OCI-LY7 (cell line): Measurements from ENCODE around the gene CDX1. TPM values are rescaled to one million over a fixed set of nuclear protein-coding genes. Genes with fewer than 3 reads are reported as not detected.

Experiments used
- Bru-seq: library from RNA; stranded (reverse); fragments of 400-500 nt; gene quantifications from one replicate; lab custom pipeline; 2021; lab: Mats Ljungman, UMichigan
- BruChase-seq, 2 experiments: library from RNA; stranded (reverse); fragments of 400-500 nt; gene quantifications; one replicate each; lab custom pipeline; 2021; lab: Mats Ljungman, UMichigan
- BruUV-seq: library from RNA; stranded (reverse); fragments of 400-500 nt; replicated peaks from 2 replicates; lab custom pipeline; 2021; lab: Mats Ljungman, UMichigan
- CTCF ChIA-PET: fragments of 300-600 bp; sonication (Branson Sonifier 250); formaldehyde crosslinking; loops from one replicate; lab custom pipeline; 2022; ENCODE audit warnings: antibody characterized with exemption; ENCODE audit not compliant: unreplicated experiment; lab: Charles Lee
- POLR2A ChIA-PET: fragments of 300-600 bp; sonication (Branson Sonifier 250); formaldehyde crosslinking; loops from one replicate; lab custom pipeline; 2022; ENCODE audit warnings: antibody characterized with exemption; lab: Charles Lee
- DNase-seq: peaks from one replicate; pipeline ENCODE4 v3.0.0-alpha.2; 2015; ENCODE audit warnings: low spot score
- H2AFZ ChIP-seq: fragments of 200-600 bp; sonication (generic), shearing (Covaris generic); 2 replicates; pipeline ENCODE4 v1.6.1; 2014; ENCODE audit warnings: mild to moderate bottlenecking, antibody characterized with exemption, low read length, moderate library complexity
- H3K27ac ChIP-seq: fragments of 200-600 bp; sonication (generic); 2 replicates; pipeline ENCODE4 v1.5.1; 2014; ENCODE audit warnings: mixed run types, low read depth, mild to moderate bottlenecking, moderate library complexity, low read length, inconsistent platforms; ENCODE audit not compliant: poor library complexity, severe bottlenecking
- H3K36me3 ChIP-seq: fragments of 200-600 bp; sonication (generic); 2 replicates; pipeline ENCODE4 v1.6.1; 2014; ENCODE audit warnings: mild to moderate bottlenecking, antibody characterized with exemption, low read length, moderate library complexity, mixed read lengths; ENCODE audit not compliant: insufficient read depth
- H3K4me1 ChIP-seq: fragments of 200-600 bp; sonication (generic); 2 replicates; pipeline ENCODE4 v1.5.1; 2014; ENCODE audit warnings: mild to moderate bottlenecking, low read length; ENCODE audit not compliant: insufficient read depth, poor library complexity, severe bottlenecking
- H3K4me2 ChIP-seq: fragments of 200-600 bp; sonication (generic); 2 replicates; pipeline ENCODE4 v1.6.1; 2014; ENCODE audit warnings: mild to moderate bottlenecking, low read length
- H3K4me3 ChIP-seq: fragments of 200-600 bp; sonication (generic); 2 replicates; pipeline ENCODE4 v1.5.1; 2014; ENCODE audit warnings: mild to moderate bottlenecking, low read depth, low read length; ENCODE audit not compliant: poor library complexity, severe bottlenecking
- H3K79me2 ChIP-seq: fragments of 200-600 bp; sonication (generic); 2 replicates; pipeline ENCODE4 v1.6.1; 2016; ENCODE audit warnings: low read depth, mild to moderate bottlenecking, low read length, moderate library complexity, mixed read lengths; ENCODE audit not compliant: insufficient read depth
- H3K9me2 ChIP-seq: fragments of 200-600 bp; sonication (generic); 2 replicates; pipeline ENCODE4 v1.6.1; 2016; ENCODE audit warnings: mild to moderate bottlenecking, low read length, mixed read lengths; ENCODE audit not compliant: insufficient read depth
- H3K9me3 ChIP-seq: fragments of 200-600 bp; sonication (generic); 2 replicates; pipeline ENCODE4 v1.6.1; 2014; ENCODE audit warnings: mild to moderate bottlenecking, mixed run types, low read length, mixed read lengths
- H4K20me1 ChIP-seq: fragments of 200-600 bp; sonication (generic); 2 replicates; pipeline ENCODE4 v1.6.1; 2014; ENCODE audit warnings: mild to moderate bottlenecking, antibody characterized with exemption, low read length, moderate library complexity, mixed read lengths; ENCODE audit not compliant: insufficient read depth
- EZH2phosphoT487 ChIP-seq: fragments of 200-600 bp; sonication (generic); IDR thresholded peaks from 2 replicates; pipeline ENCODE4 v1.6.1; 2018; ENCODE audit warnings: low read depth, borderline replicate concordance, mild to moderate bottlenecking, mixed run types, antibody characterized with exemption, low read length, moderate library complexity, mixed read lengths
- intact Hi-C: fragments of 100-400 bp; cut with micrococcal nuclease; formaldehyde crosslinking; loops from one replicate; pipeline ENCODE4 v1.10.0; 2022; ENCODE audit not compliant: unreplicated experiment
- long read RNA-seq: library from polyadenylated mRNA; stranded (forward); transcript quantifications from one replicate; pipeline ENCODE4 v2.0.0, GENCODE V29; 2022
- total RNA-seq, 2 experiments: library from RNA; depleted of rRNA in 1 of 2; stranded (reverse); fragments of >200 nt in 1 of 2; shearing (Covaris generic) in 1 of 2; gene quantifications; 2 replicates each; pipeline ENCODE4 v1.2.3, GENCODE V29; 2014 to 2022
- TF ChIP-seq, protein P1 (sequence below): fragments of 200-600 bp; sonication (generic); conservative IDR thresholded peaks from 2 replicates; pipeline ENCODE4 v1.5.1; 2014; ENCODE audit warnings: mild to moderate bottlenecking, antibody characterized with exemption, low read length, moderate library complexity, mixed read lengths

CDX1 gene
- total RNA-seq (2014; rRNA removed; shearing (Covaris generic)), result not detected in 2 replicates
- total RNA-seq (2022), result not detected in 2 replicates
- not detected for Bru-seq, nascent RNA
- BruChase-seq, experiment 1, labeled RNA remaining after a 6-hour chase, result not detected
- not detected for BruChase-seq, experiment 2, labeled RNA remaining after a 2-hour chase
- long read RNA-seq, result 0 reads

DNA sequence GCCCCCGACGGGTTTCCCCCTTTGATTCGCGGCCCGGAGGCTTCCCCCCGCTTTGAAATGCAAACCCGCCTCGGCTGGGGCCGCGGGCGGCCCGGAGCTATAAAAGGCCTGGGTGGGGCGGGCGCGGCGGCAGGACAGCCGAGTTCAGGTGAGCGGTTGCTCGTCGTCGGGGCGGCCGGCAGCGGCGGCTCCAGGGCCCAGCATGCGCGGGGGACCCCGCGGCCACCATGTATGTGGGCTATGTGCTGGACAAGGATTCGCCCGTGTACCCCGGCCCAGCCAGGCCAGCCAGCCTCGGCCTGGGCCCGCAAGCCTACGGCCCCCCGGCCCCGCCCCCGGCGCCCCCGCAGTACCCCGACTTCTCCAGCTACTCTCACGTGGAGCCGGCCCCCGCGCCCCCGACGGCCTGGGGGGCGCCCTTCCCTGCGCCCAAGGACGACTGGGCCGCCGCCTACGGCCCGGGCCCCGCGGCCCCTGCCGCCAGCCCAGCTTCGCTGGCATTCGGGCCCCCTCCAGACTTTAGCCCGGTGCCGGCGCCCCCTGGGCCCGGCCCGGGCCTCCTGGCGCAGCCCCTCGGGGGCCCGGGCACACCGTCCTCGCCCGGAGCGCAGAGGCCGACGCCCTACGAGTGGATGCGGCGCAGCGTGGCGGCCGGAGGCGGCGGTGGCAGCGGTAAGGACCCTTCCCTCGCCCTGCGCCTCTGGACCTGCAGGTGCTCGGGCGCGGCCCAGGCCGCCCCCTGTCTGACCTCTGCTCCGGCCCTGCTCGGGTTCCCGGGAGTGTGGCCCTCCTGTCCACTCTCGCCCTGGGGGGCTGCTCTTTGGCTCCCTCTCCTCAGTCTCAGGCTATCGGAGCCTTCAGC lies at the start of gene CDX1:
TSS of gene CDX1 (plus strand) at position 129 of the 862 bp plus-strand sequence. CDS start at position 228, 99 bp downstream.
- no peaks in the 10 kb centered on the region for H3K36me3 ChIP-seq
- intact Hi-C loops, result no loop called here
- no peak for DNase-seq
- no peak within 1 kb of the TSS for H3K4me3 ChIP-seq
- H3K4me1 ChIP-seq, result no peaks in the 10 kb centered on the region
- POLR2A ChIA-PET, result no interaction called here
- no peaks in the 10 kb centered on the region for H3K9me2 ChIP-seq
- H2AFZ ChIP-seq, result no peak within 1 kb of the TSS
- H4K20me1 ChIP-seq, result no peaks in the 10 kb centered on the region
- BruUV-seq, result no TSS peak
- H3K9me3 ChIP-seq, result no peaks in the 10 kb centered on the region
- CTCF ChIA-PET, result interaction anchor here (0.6 kb wide), 1 partner anchor 58 kb away, joined by 6 read pairs; no protein-coding TSS in a partner anchor
- no peak within 1 kb of the TSS for H3K27ac ChIP-seq
- no peak for TF ChIP-seq EZH2phosphoT487
- TF ChIP-seq, protein P1, sequence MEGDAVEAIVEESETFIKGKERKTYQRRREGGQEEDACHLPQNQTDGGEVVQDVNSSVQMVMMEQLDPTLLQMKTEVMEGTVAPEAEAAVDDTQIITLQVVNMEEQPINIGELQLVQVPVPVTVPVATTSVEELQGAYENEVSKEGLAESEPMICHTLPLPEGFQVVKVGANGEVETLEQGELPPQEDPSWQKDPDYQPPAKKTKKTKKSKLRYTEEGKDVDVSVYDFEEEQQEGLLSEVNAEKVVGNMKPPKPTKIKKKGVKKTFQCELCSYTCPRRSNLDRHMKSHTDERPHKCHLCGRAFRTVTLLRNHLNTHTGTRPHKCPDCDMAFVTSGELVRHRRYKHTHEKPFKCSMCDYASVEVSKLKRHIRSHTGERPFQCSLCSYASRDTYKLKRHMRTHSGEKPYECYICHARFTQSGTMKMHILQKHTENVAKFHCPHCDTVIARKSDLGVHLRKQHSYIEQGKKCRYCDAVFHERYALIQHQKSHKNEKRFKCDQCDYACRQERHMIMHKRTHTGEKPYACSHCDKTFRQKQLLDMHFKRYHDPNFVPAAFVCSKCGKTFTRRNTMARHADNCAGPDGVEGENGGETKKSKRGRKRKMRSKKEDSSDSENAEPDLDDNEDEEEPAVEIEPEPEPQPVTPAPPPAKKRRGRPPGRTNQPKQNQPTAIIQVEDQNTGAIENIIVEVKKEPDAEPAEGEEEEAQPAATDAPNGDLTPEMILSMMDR, result no peak
- H3K79me2 ChIP-seq, result no peaks in the 10 kb centered on the region
- no peak within 1 kb of the TSS for H3K4me2 ChIP-seq

DNA sequence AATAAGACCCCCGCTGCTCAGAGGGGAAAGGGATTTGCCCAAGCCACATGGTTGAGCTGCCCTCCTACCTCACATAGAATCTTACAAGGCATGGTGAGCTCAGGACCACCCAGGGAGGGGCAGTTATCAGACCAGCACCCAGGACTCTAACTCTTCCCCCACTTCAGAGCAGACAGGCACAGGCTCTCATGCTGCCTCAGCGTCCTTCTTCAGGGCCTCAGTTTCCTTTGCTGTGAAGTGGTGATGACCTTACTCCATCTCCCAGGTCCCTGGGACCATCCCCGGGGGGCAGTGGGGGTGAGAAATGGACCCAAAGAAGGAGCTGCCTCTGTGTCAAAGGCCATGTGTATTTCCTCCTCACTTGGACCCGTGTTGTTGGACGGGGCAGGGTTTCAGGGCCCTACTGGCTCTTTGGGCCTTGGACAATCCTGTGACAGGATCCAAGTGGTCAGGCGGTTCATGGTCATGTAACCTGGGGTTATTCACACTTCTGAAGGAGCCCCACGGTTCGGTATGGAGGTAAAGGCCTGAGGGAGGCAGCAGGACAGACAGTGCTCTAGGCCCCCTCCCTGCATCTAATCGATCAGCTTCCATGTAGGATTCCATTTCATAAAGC lies 48.5 kb upstream of the CDX1 start:
- ChIA-PET CTCF (interaction anchor here (0.6 kb wide), 1 partner anchor 159 kb away, joined by 3 read pairs; no protein-coding TSS in a partner anchor), POLR2A (no interaction called here)

More for the DNA sequence above, 48.5 kb upstream of the CDX1 start:
- no peak overlapping the region for H2AFZ ChIP-seq
- no peak overlapping the region for H3K27ac ChIP-seq
- no peaks in the 10 kb centered on the region for H3K9me2 ChIP-seq
- no peak overlapping the region for H3K4me3 ChIP-seq
- TF ChIP-seq EZH2phosphoT487, result no peak
- TF ChIP-seq, protein P1, result no peak
- no peak overlapping the region for H3K4me2 ChIP-seq
- no peaks in the 10 kb centered on the region for H3K4me1 ChIP-seq
- DNase-seq, result no peak
- no TSS peak for BruUV-seq
- no peaks in the 10 kb centered on the region for H3K9me3 ChIP-seq
- H4K20me1 ChIP-seq, result no peaks in the 10 kb centered on the region
- H3K36me3 ChIP-seq, result no peaks in the 10 kb centered on the region
- H3K79me2 ChIP-seq, result no peaks in the 10 kb centered on the region
- intact Hi-C loops, result no loop called here
